GM21447 (cell line): ENCODE data around the gene CCT5.
"Not testable (repeated sequence)": the region's sequence is repeated elsewhere in the genome, so short reads cannot be mapped to it uniquely, and the experiment has no call there.

Experiments used
- ATAC-seq: cut with Tn5 transposase; IDR thresholded peaks from one replicate; pipeline ENCODE4 v1.9.1; 2021; ENCODE audit not compliant: unreplicated experiment

Gene CCT5

GRCh38 chr5:10244342-10244944 lies 5.6 kb upstream of the CCT5 start:
- no peak for ATAC-seq

DNA sequence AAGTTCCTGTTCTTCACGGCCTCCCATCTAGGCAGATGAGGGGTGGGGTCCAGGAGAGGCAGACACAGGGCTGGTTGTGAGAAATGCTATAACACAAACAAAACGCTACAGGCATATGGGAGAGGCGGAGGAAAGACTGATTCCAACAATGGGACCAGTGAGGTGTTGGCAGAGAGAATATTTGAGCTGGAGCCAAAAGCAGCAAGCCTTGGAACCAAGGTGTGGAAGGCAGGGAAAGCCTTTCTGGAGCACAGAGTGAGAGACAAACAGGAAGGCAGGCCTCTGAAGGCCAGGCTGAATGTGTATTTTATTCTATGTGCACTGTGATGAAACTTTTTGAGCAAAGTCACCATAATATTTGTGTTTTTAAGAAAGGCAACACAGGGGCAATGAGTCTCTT lies 3.3 kb upstream of the CCT5 start:
- no peak for ATAC-seq

GRCh38 chr5:10247217-10247616 lies 2.9 kb upstream of the CCT5 start:
- not testable (repeated sequence) for ATAC-seq

- ATAC-seq: peak; percentile 3
Measured at GRCh38 chr5:10248378-10249260, 1.5 kb upstream of the CCT5 start.

GRCh38 chr5:10250806-10251276 lies 761 bp downstream of the CCT5 start:
- peak; percentile 16 for ATAC-seq

- ATAC-seq: no peak
Measured at GRCh38 chr5:10251405-10251804, 1.3 kb downstream of the CCT5 start.

- no peak for ATAC-seq
Measured at GRCh38 chr5:10253390-10253789, 3.3 kb downstream of the CCT5 start.

DNA sequence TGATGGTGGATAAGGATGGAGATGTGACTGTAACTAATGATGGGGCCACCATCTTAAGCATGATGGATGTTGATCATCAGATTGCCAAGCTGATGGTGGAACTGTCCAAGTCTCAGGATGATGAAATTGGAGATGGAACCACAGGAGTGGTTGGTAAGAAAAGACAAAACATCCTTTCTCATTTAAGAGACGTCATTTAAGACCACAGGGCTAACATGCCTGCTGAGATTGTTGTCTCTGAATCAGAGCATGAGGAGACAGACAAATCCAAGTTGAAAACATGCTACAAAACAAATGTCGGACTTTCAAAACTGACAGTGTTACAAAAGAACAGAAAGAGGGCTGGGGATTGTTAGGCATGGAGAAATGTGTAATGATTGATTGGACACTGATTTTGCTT lies 4.6 kb downstream of the CCT5 start:
- ATAC-seq: no peak

DNA sequence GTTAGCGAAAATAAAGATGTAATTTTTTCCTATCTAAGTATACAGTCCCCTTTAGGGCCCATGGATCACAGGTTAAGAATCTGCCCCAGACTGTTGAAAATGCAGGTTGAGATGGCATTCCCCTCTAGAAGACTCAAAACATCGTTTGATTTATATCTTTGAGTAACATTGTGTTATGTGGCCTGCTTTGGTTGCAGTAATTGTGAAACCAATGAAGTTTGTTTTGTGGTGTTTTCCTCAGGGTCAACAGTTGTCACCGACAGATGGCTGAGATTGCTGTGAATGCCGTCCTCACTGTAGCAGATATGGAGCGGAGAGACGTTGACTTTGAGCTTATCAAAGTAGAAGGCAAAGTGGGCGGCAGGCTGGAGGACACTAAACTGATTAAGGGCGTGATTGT lies 7.8 kb downstream of the CCT5 start:
- ATAC-seq: no peak

DNA sequence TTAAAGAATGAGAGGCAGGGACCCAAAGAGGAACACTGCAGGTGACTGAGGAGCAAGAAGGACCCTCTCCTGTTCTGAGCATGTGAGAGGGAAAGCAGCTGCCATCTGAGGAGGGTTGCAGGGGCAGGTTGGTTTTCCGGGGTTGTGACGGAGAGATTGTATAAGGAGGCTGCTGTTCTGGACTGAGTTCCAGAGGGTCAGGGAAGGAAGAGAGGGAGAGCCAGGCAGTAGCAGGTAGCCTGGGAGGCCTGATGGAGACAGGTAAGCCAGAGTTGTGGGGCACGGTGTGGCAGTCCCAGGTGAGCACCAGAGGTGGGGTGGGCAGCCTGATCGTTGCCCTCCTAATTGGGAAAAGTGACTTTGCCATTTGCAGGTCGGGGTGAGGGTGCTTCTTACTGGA lies 9.8 kb downstream of the CCT5 start:
- ATAC-seq: no peak

- no peak for ATAC-seq
Measured at GRCh38 chr5:10261065-10261464, 11.0 kb downstream of the CCT5 start.

DNA sequence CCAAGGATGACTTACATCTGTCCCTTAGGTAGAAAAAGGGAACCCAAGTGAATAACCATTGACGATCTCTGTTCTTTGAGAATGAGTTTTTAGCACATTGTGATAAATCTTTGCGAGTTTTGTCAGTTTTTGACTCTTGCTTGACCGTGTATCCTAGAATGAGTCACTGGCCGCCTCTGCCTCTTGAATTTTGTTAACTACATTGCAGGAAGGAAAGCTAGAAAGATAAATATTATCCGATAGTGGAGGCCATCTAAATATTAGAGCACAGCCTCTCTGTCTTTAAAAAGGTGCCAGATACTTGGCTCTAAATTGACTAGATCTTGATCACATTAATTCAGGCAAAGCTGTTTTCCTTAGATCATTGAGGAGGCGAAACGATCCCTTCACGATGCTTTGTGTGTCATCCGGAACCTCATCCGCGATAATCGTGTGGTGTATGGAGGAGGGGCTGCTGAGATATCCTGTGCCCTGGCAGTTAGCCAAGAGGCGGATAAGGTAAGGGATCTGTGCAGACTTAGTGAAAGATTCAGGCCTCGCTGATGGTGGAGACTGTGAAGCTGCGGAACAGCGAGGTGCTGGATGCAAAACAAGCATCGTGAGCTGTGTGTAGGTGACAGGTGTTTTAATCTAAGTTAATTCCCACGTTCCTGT lies 12.2 kb downstream of the CCT5 start:
- no peak for ATAC-seq

- ATAC-seq: no peak
Measured at GRCh38 chr5:10262995-10263394, 12.9 kb downstream of the CCT5 start.

DNA sequence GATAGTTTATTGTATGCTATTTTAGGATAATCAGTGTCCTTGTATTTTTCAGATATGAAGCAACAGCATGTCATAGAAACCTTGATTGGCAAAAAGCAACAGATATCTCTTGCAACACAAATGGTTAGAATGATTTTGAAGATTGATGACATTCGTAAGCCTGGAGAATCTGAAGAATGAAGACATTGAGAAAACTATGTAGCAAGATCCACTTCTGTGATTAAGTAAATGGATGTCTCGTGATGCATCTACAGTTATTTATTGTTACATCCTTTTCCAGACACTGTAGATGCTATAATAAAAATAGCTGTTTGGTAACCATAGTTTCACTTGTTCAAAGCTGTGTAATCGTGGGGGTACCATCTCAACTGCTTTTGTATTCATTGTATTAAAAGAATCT lies 14.5 kb downstream of the CCT5 start:
- no peak for ATAC-seq

GRCh38 chr5:10265245-10266109 lies 15.4 kb downstream of the CCT5 start:
- no peak for ATAC-seq

GRCh38 chr5:10266137-10266536 lies 16.1 kb downstream of the CCT5 start:
- ATAC-seq: no peak

DNA sequence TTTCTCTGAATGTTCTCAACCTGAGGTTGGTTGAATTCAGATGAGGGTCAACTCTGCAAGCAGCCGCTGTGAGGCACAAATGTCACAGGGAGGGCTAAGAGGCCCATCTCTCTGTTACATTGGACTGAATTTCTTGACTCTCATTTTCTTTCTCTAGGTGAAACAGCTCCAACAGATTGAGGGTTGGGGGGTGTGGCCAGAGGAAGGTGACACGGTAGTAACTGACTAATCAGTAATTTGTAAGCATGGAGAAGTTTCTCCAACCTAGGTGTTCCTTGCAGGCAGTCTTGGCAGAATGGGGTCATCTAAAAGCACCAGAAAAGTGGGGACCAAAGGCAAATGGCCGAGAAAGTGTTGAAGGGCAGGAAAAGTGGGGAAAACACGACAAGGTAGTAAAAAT lies 16.8 kb downstream of the CCT5 start:
- ATAC-seq: no peak

DNA sequence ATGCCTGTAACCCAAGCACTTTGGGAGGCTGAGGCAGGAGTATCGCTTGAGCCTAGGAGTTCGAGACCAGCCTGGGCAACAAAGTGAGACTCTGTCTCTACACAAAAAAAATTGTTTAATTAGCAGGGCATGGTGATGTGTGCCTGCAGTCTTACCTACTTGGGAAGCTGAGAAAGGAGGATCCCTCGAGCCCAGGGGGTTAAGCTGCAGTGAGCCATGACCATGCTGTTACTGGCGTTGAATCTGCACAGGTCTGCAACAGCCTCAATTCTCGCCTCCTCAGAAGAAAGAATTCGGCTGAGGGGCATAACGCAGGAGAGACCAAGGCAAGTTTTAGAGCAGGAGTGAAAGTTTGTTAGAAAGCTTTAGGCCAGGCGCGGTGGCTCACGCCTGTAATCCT lies 18.0 kb downstream of the CCT5 start:
- no peak for ATAC-seq

DNA sequence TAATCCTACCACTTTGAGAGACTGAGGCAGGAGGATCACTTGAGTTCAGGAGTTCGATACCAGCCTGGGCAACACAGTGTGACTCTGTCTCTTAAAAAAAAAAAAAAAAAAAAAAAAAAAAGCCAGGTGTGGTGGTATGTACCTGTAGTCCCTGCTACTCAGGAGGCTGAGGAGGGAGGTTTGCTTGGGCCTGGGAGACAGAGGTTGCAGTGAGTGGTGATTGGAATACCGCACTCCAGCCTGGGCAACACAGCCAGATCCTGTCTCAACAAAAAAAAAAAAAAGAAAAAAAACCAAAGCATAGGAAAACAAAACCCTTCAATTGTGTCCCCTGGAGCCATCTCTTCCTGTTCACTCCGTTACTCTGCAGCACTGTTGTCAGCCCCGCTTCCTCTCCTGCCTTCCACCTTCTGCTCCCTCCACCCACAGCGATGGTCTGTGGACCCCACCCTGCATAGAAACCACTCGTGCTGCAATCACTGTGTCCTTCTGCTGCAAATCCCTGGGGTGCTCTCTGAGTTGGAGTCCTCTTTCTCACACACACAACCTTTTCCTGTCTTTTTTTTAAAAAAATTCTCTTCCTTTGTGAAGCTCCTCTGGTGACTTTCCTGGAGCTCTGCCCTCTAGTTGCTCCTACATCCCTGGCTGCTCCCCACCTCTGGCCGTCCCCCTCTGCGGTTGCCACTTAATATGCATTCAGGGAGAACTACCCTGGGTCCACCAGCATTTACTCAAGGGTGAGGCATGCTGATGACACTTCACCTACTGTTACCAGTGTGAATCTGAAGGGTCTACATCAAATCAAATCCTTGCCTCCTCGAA lies 22.2 kb downstream of the CCT5 start:
- no peak for ATAC-seq

DNA sequence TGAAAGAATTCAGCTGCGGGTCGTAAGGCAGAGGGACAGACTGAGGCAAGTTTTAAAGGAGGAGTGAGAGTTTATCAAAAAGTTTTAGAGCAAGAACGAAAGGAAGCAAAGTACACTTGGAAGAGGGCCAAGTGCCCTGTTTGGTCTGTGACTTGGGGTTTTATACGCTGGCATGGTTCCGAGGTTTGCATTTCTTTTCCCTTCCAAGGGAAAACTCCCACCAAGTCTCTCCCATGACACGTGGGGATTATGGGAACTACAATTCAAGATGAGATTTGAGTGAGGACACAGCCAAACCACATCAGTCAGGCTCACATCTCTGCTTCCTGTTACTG lies 22.8 kb downstream of the CCT5 start:
- ATAC-seq: not testable (repeated sequence)
